Activated naive CD4-positive, alpha-beta T cell treated with anti-CD3 and anti-CD28 coated beads, Interleukin-2, amount 10 ng/mL, durations not matched to agents 7 days and 5 days (primary cell): ENCODE results near the gene NOP9.

Experiments
- CTCF ChIA-PET: fragments of 350-600 bp; sonication (Branson Sonifier 250); formaldehyde crosslinking; loops from one replicate; lab custom pipeline; 2021; ENCODE audit warnings: antibody characterized with exemption; lab: Charles Lee
- DNase-seq: peaks from one replicate; pipeline ENCODE4 v3.0.0-alpha.2; 2020
- H3K27ac Mint-ChIP-seq: one replicate; pipeline ENCODE4 v1.8.0; 2021; ENCODE audit warnings: mild to moderate bottlenecking, moderate library complexity, mixed read lengths
- H3K27me3 Mint-ChIP-seq: one replicate; pipeline ENCODE4 v1.8.0; 2021; ENCODE audit warnings: mild to moderate bottlenecking, mixed read lengths
- H3K36me3 Mint-ChIP-seq: one replicate; pipeline ENCODE4 v1.8.0; 2021; ENCODE audit warnings: mixed read lengths
- H3K4me1 Mint-ChIP-seq: one replicate; pipeline ENCODE4 v1.8.0; 2021; ENCODE audit warnings: mixed read lengths
- H3K4me3 Mint-ChIP-seq: one replicate; pipeline ENCODE4 v1.8.0; 2021; ENCODE audit warnings: mild to moderate bottlenecking, moderate library complexity, mixed read lengths
- H3K9me3 Mint-ChIP-seq: one replicate; pipeline ENCODE4 v1.8.0; 2021; ENCODE audit warnings: mixed read lengths

The NOP9 gene

GRCh38 chr14:24280797-24281460, 18.7 kb upstream of the NOP9 start:
- no peak for DNase-seq
- no peak overlapping the region for H3K4me3 Mint-ChIP-seq
- H3K4me1 Mint-ChIP-seq = peaks cover 31% of the 10 kb centered on the region
- H3K27ac Mint-ChIP-seq = peak overlapping the region; percentile 39
- H3K27me3 Mint-ChIP-seq = peaks cover 13% of the 10 kb centered on the region
- CTCF ChIA-PET = interaction anchor here (0.8 to 12.6 kb wide), 7 partner anchors 9 to 38 kb away, joined by 3 to 110 read pairs (median 16); partner anchors contain the start of genes CIDEB, DHRS1, NOP9 and RABGGTA
- no peaks in the 10 kb centered on the region for H3K9me3 Mint-ChIP-seq
- H3K36me3 Mint-ChIP-seq = no peaks in the 10 kb centered on the region

GRCh38 chr14:24281636-24282035, 18.0 kb upstream of the NOP9 start:
- peaks cover 13% of the 10 kb centered on the region for H3K27me3 Mint-ChIP-seq
- H3K4me1 Mint-ChIP-seq = peaks cover 30% of the 10 kb centered on the region
- CTCF ChIA-PET = interaction anchor here (0.8 to 4.4 kb wide), 4 partner anchors 9 to 27 kb away, joined by 3 to 19 read pairs (median 6); partner anchors contain the start of gene RABGGTA
- H3K4me3 Mint-ChIP-seq = no peak overlapping the region
- no peaks in the 10 kb centered on the region for H3K36me3 Mint-ChIP-seq
- H3K27ac Mint-ChIP-seq = no peak overlapping the region
- H3K9me3 Mint-ChIP-seq = no peaks in the 10 kb centered on the region
- DNase-seq = no peak

- Mint-ChIP-seq H3K9me3 (no peaks in the 10 kb centered on the region), H3K4me3 (no peak overlapping the region), H3K36me3 (no peaks in the 10 kb centered on the region), H3K27ac (no peak overlapping the region), H3K4me1 (peaks cover 28% of the 10 kb centered on the region), H3K27me3 (peaks cover 13% of the 10 kb centered on the region)
- DNase-seq = no peak
- CTCF ChIA-PET = interaction anchor here (1.1 to 4.4 kb wide), 5 partner anchors 8 to 39 kb away, joined by 3 to 19 read pairs (median 3); partner anchors contain the start of genes CIDEB and RABGGTA
These were observed 16.9 kb upstream of the NOP9 start for GRCh38 chr14:24282736-24283135.

- Mint-ChIP-seq H3K36me3 (no peaks in the 10 kb centered on the region), H3K9me3 (no peaks in the 10 kb centered on the region), H3K4me1 (peaks cover 23% of the 10 kb centered on the region), H3K4me3 (no peak overlapping the region), H3K27ac (no peak overlapping the region), H3K27me3 (peaks cover 13% of the 10 kb centered on the region)
- CTCF ChIA-PET = interaction anchor here (0.9 to 1.4 kb wide), 2 partner anchors 8 to 41 kb away, joined by 3 to 6 read pairs; partner anchors contain the start of gene TINF2
- no peak for DNase-seq
These were observed 15.7 kb upstream of the NOP9 start for GRCh38 chr14:24283796-24284460.

GRCh38 chr14:24284501-24285035, 15.1 kb upstream of the NOP9 start:
- Mint-ChIP-seq H3K4me1 (peaks cover 21% of the 10 kb centered on the region), H3K4me3 (no peak overlapping the region), H3K9me3 (no peaks in the 10 kb centered on the region), H3K27me3 (peaks cover 13% of the 10 kb centered on the region), H3K36me3 (peaks cover under 1% of the 10 kb centered on the region), H3K27ac (no peak overlapping the region)
- DNase-seq = no peak
- CTCF ChIA-PET = interaction anchor here (1.4 kb wide), 1 partner anchor 24 kb away, joined by 3 read pairs; no protein-coding TSS in a partner anchor

- CTCF ChIA-PET = interaction anchor here (1.4 kb wide), 1 partner anchor 23 kb away, joined by 3 read pairs; no protein-coding TSS in a partner anchor
These were observed 14.3 kb upstream of the NOP9 start for GRCh38 chr14:24285351-24285750.

GRCh38 chr14:24286996-24287395, 12.7 kb upstream of the NOP9 start:
- peaks cover 21% of the 10 kb centered on the region for H3K4me1 Mint-ChIP-seq
- CTCF ChIA-PET = interaction anchor here (1.4 kb wide), 1 partner anchor 44 kb away, joined by 3 read pairs; no protein-coding TSS in a partner anchor
- H3K4me3 Mint-ChIP-seq = no peak overlapping the region
- H3K9me3 Mint-ChIP-seq = no peaks in the 10 kb centered on the region
- no peaks in the 10 kb centered on the region for H3K27me3 Mint-ChIP-seq
- no peak for DNase-seq
- H3K36me3 Mint-ChIP-seq = peaks cover 24% of the 10 kb centered on the region
- H3K27ac Mint-ChIP-seq = no peak overlapping the region

More at GRCh38 chr14:24285351-24285750, 14.3 kb upstream of the NOP9 start:
- no peak for DNase-seq
- Mint-ChIP-seq H3K9me3 (no peaks in the 10 kb centered on the region), H3K4me3 (no peak overlapping the region), H3K27ac (no peak overlapping the region), H3K27me3 (peaks cover 9% of the 10 kb centered on the region), H3K4me1 (peaks cover 23% of the 10 kb centered on the region), H3K36me3 (peaks cover 8% of the 10 kb centered on the region)

- CTCF ChIA-PET = interaction anchor here (0.8 to 5.1 kb wide), 12 partner anchors 8 to 141 kb away, joined by 3 to 34 read pairs (median 5); partner anchors contain the start of genes CIDEB and TINF2
- Mint-ChIP-seq H3K36me3 (peaks cover 30% of the 10 kb centered on the region), H3K4me3 (no peak overlapping the region), H3K27ac (no peak overlapping the region), H3K27me3 (no peaks in the 10 kb centered on the region), H3K9me3 (no peaks in the 10 kb centered on the region), H3K4me1 (peaks cover 21% of the 10 kb centered on the region)
- peak; percentile 60 for DNase-seq
These were observed 9.9 kb upstream of the NOP9 start for GRCh38 chr14:24289649-24290280.

GRCh38 chr14:24290746-24291145, 8.9 kb upstream of the NOP9 start:
- H3K4me3 Mint-ChIP-seq = no peak overlapping the region
- peaks cover 32% of the 10 kb centered on the region for H3K36me3 Mint-ChIP-seq
- H3K4me1 Mint-ChIP-seq = peaks cover 21% of the 10 kb centered on the region
- CTCF ChIA-PET = interaction anchor here (0.9 to 5.1 kb wide), 8 partner anchors 9 to 63 kb away, joined by 3 to 34 read pairs (median 8); partner anchors contain the start of genes CIDEB and TINF2
- DNase-seq = no peak
- H3K27me3 Mint-ChIP-seq = no peaks in the 10 kb centered on the region
- no peaks in the 10 kb centered on the region for H3K9me3 Mint-ChIP-seq
- H3K27ac Mint-ChIP-seq = no peak overlapping the region

GRCh38 chr14:24291446-24292117, 8.1 kb upstream of the NOP9 start:
- peaks cover 27% of the 10 kb centered on the region for H3K4me1 Mint-ChIP-seq
- H3K36me3 Mint-ChIP-seq = peaks cover 40% of the 10 kb centered on the region
- H3K27ac Mint-ChIP-seq = no peak overlapping the region
- DNase-seq = no peak
- H3K4me3 Mint-ChIP-seq = no peak overlapping the region
- no peaks in the 10 kb centered on the region for H3K27me3 Mint-ChIP-seq
- no peaks in the 10 kb centered on the region for H3K9me3 Mint-ChIP-seq
- CTCF ChIA-PET = interaction anchor here (1.7 to 5.1 kb wide), 5 partner anchors 8 to 49 kb away, joined by 6 to 34 read pairs (median 10); partner anchors contain the start of genes CIDEB and TINF2

GRCh38 chr14:24292118-24292807, 7.4 kb upstream of the NOP9 start:
- Mint-ChIP-seq H3K9me3 (no peaks in the 10 kb centered on the region), H3K4me1 (peaks cover 34% of the 10 kb centered on the region), H3K27me3 (no peaks in the 10 kb centered on the region), H3K27ac (no peak overlapping the region), H3K4me3 (no peak overlapping the region), H3K36me3 (peaks cover 45% of the 10 kb centered on the region)
- DNase-seq = no peak
- CTCF ChIA-PET = interaction anchor here (0.8 to 5.1 kb wide), 7 partner anchors 9 to 139 kb away, joined by 3 to 34 read pairs (median 6); partner anchors contain the start of genes CIDEB and TINF2

GRCh38 chr14:24293525-24293924, 6.1 kb upstream of the NOP9 start:
- H3K27ac Mint-ChIP-seq = no peak overlapping the region
- CTCF ChIA-PET = interaction anchor here (0.7 to 5.1 kb wide), 5 partner anchors 14 to 51 kb away, joined by 3 to 34 read pairs (median 8); partner anchors contain the start of genes CIDEB and TINF2
- peaks cover 46% of the 10 kb centered on the region for H3K36me3 Mint-ChIP-seq
- no peak for DNase-seq
- no peaks in the 10 kb centered on the region for H3K27me3 Mint-ChIP-seq
- H3K9me3 Mint-ChIP-seq = no peaks in the 10 kb centered on the region
- peaks cover 37% of the 10 kb centered on the region for H3K4me1 Mint-ChIP-seq
- H3K4me3 Mint-ChIP-seq = no peak overlapping the region
